HEK293T (cell line): Measurements from ENCODE around the gene RPL13.

ENCODE experiments used
- CTCF ChIA-PET: fragments of 350-600 bp; formaldehyde crosslinking; extraction: SDS; loops from one replicate; lab custom pipeline; 2021; ENCODE audit warnings: antibody characterized with exemption, inconsistent platforms; lab: Yijun Ruan, JAX
- POLR2A ChIA-PET: fragments of 350-600 bp; formaldehyde crosslinking; extraction: SDS; loops from one replicate; lab custom pipeline; 2020; ENCODE audit warnings: antibody characterized with exemption, inconsistent platforms; lab: Yijun Ruan, JAX
- DNase-seq: peaks from one replicate; pipeline ENCODE4 v3.0.0; 2012; ENCODE audit warnings: mixed read lengths; ENCODE audit errors: extremely low spot score
- ARNT ChIP-seq: fragments of 450-650 bp; IDR thresholded peaks from 2 replicates; pipeline ENCODE4 v1.6.1; 2017; ENCODE audit warnings: mild to moderate bottlenecking
- BHLHE40 ChIP-seq: fragments of 450-650 bp; IDR thresholded peaks from 2 replicates; pipeline ENCODE4 v1.6.1; 2016; ENCODE audit warnings: mild to moderate bottlenecking, moderate library complexity, borderline replicate concordance
- CTBP1 ChIP-seq: fragments of 450-650 bp; IDR thresholded peaks from 2 replicates; pipeline ENCODE4 v1.6.1; 2016; ENCODE audit warnings: borderline replicate concordance
- ELF4 ChIP-seq: fragments of 450-650 bp; IDR thresholded peaks from 2 replicates; pipeline ENCODE4 v1.6.1; 2017; ENCODE audit warnings: antibody characterized with exemption
- FOXA1 ChIP-seq: fragments of 450-650 bp; IDR thresholded peaks from 2 replicates; pipeline ENCODE4 v1.6.1; 2016; ENCODE audit warnings: mild to moderate bottlenecking
- FOXK2 ChIP-seq: fragments of 450-650 bp; IDR thresholded peaks from 2 replicates; pipeline ENCODE4 v1.6.1; 2016; ENCODE audit warnings: mild to moderate bottlenecking
- FOXM1 ChIP-seq: fragments of 450-650 bp; IDR thresholded peaks from 2 replicates; pipeline ENCODE4 v1.6.1; 2017; ENCODE audit warnings: mild to moderate bottlenecking, borderline replicate concordance
- HDGF ChIP-seq: fragments of 450-650 bp; IDR thresholded peaks from 2 replicates; pipeline ENCODE4 v1.6.1; 2017; ENCODE audit warnings: antibody characterized with exemption, borderline replicate concordance
- L3MBTL2 ChIP-seq: fragments of 450-650 bp; conservative IDR thresholded peaks from 2 replicates; pipeline ENCODE4 v1.6.1; 2016; ENCODE audit warnings: mild to moderate bottlenecking
- LEF1 ChIP-seq: fragments of 450-650 bp; IDR thresholded peaks from 2 replicates; pipeline ENCODE4 v1.6.1; 2017; ENCODE audit warnings: mild to moderate bottlenecking, borderline replicate concordance
- NFRKB ChIP-seq: fragments of 450-650 bp; IDR thresholded peaks from 2 replicates; pipeline ENCODE4 v1.6.1; 2016; ENCODE audit warnings: mild to moderate bottlenecking, moderate library complexity
- SP1 ChIP-seq: fragments of 450-650 bp; IDR thresholded peaks from 2 replicates; pipeline ENCODE4 v1.6.1; 2017
- SUZ12 ChIP-seq: fragments of 450-650 bp; IDR thresholded peaks from 2 replicates; pipeline ENCODE4 v1.6.1; 2016; ENCODE audit warnings: mild to moderate bottlenecking
- TARDBP ChIP-seq: fragments of 450-650 bp; IDR thresholded peaks from 2 replicates; pipeline ENCODE4 v1.6.1; 2016
- ZNF384 ChIP-seq: fragments of 450-650 bp; IDR thresholded peaks from 2 replicates; pipeline ENCODE4 v1.6.1; 2016
- TF ChIP-seq, protein P1 (sequence below): fragments of 450-650 bp; IDR thresholded peaks from 2 replicates; pipeline ENCODE4 v1.6.1; 2016

The RPL13 gene

DNA sequence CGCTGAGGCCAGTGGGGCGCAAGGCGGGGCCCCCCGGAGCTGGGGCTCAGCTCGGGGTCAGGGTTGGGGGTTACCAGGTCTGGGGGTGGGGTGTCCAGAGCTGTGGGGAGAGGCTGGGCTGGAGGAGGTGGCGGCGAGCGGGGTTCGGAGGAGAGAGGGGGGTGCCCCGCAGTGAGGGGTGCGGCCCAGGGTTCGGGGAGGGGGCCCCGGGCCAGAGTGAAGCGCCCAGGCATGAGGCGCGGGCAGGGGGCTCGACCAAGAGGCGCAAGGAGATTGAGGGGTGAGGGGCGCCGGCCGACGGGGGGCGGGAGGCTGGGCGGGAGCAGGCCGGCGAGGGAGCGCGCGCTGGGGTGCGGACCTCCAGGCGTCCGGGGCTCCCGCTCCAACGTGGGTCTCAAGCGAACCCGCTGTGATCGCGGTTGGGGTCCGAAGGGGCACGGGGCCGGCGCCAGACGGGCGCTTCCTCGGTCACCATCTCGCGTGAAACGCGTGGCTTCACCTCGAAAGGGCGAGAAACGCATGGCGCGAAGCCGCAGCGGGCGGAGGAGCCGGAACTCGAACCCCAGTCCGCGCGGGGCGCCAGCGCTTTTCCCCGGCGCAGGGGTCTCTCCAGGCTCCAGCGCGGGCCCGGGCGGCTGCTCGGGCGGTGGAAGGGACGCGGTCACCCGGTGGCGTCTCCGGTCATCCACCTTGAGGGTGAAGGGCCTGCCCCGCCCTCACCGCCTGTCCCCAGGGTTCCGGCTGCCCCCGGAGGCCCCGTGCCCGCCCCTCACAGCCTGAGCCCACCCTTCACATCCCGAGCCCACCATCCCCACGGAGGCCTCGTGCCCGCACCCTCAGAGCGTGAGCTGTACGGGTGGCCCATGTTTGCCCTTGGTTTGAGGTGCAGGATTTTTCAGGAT, 15.9 kb downstream of the RPL13 start:
- no peak for DNase-seq
- no peak for TF ChIP-seq LEF1
- no peak for TF ChIP-seq HDGF
- no peak for TF ChIP-seq SP1
- no peak for TF ChIP-seq CTBP1
- no peak for TF ChIP-seq FOXA1
- TF ChIP-seq FOXM1 = no peak
- no peak for TF ChIP-seq NFRKB
- TF ChIP-seq FOXK2 = no peak
- no peak for TF ChIP-seq L3MBTL2
- no peak for TF ChIP-seq ARNT
- no peak for TF ChIP-seq BHLHE40
- TF ChIP-seq ZNF384 = no peak
- POLR2A ChIA-PET = interaction anchor here (1.2 kb wide), 1 partner anchor 15 kb away, joined by 3 read pairs; no protein-coding TSS in a partner anchor
- CTCF ChIA-PET = no interaction called here

DNA sequence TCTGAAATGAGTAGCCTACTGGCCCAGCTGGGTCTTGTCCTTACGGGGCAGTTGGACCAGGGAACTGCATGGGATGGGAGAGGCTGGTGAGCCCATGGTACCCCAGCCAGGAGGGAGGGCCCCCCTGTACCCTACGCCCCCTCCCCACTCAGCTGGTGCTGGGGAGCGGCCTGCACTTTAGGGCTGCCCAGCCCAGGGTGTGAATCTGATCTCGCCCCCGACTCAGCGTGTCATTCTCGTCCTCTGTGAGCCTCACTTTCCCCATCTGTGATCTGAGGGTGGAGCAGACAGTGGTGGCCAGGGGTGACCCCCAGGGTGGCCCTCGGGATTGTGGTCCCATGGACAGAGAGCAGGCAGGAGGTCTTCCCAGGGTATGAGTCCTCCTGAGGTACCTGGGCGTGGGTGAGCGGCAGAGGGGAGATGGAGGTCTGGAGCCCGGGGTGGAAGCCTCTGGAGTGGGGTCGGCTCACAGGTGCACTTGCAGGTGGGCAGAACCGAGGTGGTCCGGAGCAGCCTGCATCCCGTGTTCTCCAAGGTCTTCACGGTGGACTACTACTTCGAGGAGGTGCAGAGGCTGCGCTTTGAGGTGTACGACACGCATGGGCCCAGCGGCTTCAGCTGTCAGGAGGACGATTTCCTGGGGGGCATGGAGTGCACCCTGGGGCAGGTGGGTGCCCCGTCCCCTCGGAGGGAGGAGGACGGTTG, 16.7 kb downstream of the RPL13 start:
- ChIA-PET CTCF (no interaction called here), POLR2A (no interaction called here)
- TF ChIP-seq LEF1 (no peak), TARDBP (no peak), HDGF (no peak), ZNF384 (no peak), ARNT (no peak), FOXK2 (no peak), FOXM1 (no peak)
- TF ChIP-seq, protein P1, sequence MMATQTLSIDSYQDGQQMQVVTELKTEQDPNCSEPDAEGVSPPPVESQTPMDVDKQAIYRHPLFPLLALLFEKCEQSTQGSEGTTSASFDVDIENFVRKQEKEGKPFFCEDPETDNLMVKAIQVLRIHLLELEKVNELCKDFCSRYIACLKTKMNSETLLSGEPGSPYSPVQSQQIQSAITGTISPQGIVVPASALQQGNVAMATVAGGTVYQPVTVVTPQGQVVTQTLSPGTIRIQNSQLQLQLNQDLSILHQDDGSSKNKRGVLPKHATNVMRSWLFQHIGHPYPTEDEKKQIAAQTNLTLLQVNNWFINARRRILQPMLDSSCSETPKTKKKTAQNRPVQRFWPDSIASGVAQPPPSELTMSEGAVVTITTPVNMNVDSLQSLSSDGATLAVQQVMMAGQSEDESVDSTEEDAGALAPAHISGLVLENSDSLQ = no peak
- no peak for DNase-seq

DNA sequence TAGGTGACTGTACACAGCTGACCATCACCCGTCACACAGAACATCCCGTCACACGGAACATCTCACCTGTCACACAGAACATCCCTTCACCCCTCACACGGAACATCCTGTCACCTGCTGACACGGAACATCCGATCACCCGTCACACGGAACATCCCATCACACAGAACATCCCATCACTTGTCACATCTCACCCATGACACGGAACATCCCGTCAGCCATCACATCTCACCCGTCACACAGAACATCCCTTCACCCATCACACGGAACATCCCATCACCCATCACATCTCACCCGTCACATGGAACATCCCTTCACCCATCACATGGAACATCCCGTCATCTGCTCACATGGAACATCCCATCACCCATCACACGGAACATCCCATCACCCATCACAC, 18.9 kb downstream of the RPL13 start:
- TF ChIP-seq HDGF (no peak), LEF1 (no peak), ZNF384 (no peak), FOXK2 (no peak), FOXM1 (no peak), BHLHE40 (no peak), ELF4 (no peak)
- DNase-seq = no peak
- POLR2A ChIA-PET = no interaction called here
- CTCF ChIA-PET = no interaction called here

DNA sequence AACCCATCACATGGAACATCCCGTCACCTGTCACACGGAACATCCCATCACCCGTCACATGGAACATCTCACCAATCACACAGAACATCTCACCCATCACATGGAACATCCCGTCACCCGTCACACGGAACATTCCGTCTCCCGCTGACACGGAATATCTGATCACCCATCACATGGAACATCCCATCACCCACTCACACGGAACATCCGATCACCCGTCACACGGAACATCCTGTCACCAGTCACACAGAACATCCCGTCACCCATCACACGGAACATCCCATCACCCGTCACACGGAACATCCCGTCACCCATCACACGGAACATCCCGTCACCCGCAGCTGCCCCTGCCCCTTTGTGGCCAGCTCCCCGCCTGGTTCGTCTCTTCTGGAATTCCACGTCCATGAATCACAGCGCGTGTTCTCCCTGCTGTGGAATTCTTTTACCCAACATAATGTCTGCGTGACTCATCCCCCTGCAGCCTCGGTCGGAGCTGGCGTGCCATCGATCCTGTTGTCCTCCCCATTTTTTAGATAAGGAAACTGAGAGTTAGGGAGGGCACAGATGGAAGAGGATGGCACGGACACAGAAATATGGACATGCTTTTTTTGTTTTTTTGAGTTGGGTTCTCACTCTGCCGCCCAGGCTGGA, 20.7 kb downstream of the RPL13 start:
- no peak for DNase-seq
- no peak for TF ChIP-seq BHLHE40
- TF ChIP-seq SP1 = no peak
- TF ChIP-seq FOXA1 = no peak
- POLR2A ChIA-PET = no interaction called here
- CTCF ChIA-PET = no interaction called here

DNA sequence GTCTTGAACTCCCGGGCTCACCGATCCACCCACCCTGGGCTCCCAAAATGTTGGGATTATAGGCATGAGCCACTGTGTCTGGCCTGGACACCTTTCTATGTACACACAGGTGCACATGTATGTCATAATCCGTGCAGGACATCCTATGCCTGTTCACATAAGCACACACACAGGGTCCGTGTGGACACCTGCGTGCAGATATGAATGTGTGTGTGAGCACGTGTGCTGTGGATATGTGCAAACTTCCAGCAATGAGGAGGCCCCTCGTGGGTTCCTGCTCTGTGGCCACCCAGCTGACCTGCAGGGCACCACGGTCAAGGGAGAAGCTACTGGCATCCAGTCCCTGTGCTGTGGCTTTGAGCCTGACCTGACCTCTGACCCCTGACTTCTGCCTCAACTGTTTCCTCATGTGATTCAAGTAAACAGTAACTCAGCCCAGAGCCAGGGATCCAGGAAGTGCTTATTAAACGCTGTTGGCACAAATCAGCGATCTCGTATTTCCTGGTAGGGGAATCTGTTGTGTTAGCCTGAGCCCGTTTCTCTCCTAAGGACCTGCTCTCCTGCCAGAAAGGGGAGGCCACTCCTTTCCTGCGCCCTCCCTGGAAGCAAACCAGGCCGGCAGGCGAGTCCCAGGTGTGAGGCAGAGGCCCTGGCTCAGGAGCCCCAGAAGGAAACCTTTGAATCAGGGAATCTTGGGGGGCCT, 21.5 kb downstream of the RPL13 start:
- no peak for TF ChIP-seq ELF4
- TF ChIP-seq LEF1 = no peak
- TF ChIP-seq BHLHE40 = no peak
- no peak for TF ChIP-seq FOXK2
- no peak for TF ChIP-seq ZNF384
- no peak for TF ChIP-seq SUZ12
- DNase-seq = no peak
- ChIA-PET CTCF (no interaction called here), POLR2A (no interaction called here)

DNA sequence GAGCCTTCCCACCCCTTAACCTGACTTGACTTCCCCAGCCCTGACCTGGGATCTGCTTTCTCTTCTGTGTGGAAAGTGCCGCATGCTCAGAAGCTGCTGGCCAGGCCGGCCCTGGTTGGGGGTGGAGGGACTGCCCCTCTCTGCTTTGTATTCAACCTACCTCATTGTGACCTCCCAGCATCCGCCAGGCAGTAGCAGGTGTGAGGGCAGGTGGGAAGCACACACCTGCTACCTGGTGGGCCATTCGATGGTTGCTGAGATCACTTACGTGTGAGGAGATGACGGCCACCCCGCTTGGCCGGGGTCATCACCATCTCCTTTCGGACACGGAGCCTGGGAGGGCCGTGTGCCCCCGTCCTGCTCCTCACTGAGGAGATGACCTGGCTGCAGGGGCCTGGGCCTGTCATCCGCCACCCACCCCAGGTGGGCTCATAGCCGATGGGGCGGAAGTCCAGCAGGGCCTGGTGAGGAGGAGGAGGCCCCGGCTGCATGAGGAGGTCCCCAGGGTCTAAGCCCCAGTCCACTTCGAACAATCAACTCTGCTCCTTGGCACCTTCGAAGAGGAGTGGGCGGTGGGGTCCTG, 22.2 kb downstream of the RPL13 start:
- ChIA-PET CTCF (no interaction called here), POLR2A (no interaction called here)
- TF ChIP-seq CTBP1 (no peak), L3MBTL2 (no peak), SUZ12 (no peak), LEF1 (no peak), FOXM1 (no peak), BHLHE40 (no peak), FOXK2 (no peak), SP1 (no peak), ARNT (no peak), FOXA1 (no peak), TARDBP (no peak), ELF4 (no peak), NFRKB (no peak), ZNF384 (no peak)
- TF ChIP-seq, protein P1 = no peak
- no peak for DNase-seq
